HEK293 (cell line): ENCODE results near the gene SMIM41.

Experiments used
- MZF1 ChIP-seq: fragments of 450-650 bp; formaldehyde crosslinking; IDR thresholded peaks from 2 replicates; pipeline ENCODE4 v1.5.1; 2017; ENCODE audit warnings: missing biosample characterization, missing genetic modification characterization, borderline replicate concordance
- TCF7L2 ChIP-seq: IDR thresholded peaks from 2 replicates; pipeline ENCODE4 v1.6.1; 2011; ENCODE audit warnings: low read depth, mild to moderate bottlenecking, inconsistent platforms, low read length, moderate library complexity, borderline replicate concordance
- YY2 ChIP-seq: fragments of 450-650 bp; formaldehyde crosslinking; IDR thresholded peaks from 2 replicates; pipeline ENCODE4 v1.5.1; 2016; ENCODE audit warnings: missing biosample characterization, missing genetic modification characterization

GRCh38 chr12:52035190-52035589 is 44.3 kb upstream of the SMIM41 start:
- TF ChIP-seq YY2, result no peak
- no peak for TF ChIP-seq TCF7L2
- TF ChIP-seq MZF1 (tag by site-specific recombination), result no peak
